T-helper 2 cell (primary cell): ENCODE measurements around the gene DENND1B.
"Not testable (repeated sequence)": the region's sequence is repeated elsewhere in the genome, so short reads cannot be mapped to it uniquely, and the experiment has no call there.

Experiments
- DNase-seq, 5 experiments: peaks; one replicate each; pipeline versions ENCODE4 v3.0.0 to v3.0.0-alpha.2; 2012 to 2022

The DENND1B gene

GRCh38 chr1:197620714-197621163, 154.5 kb downstream of the DENND1B start:
- no peak for DNase-seq

GRCh38 chr1:197619008-197619640, 156.2 kb downstream of the DENND1B start:
- peak in 1 of 5 experiments; percentile 22 for DNase-seq

- no peak for DNase-seq
Observed at GRCh38 chr1:197618061-197618460, 157.2 kb downstream of the DENND1B start.

- DNase-seq: no peak
Observed at GRCh38 chr1:197615693-197616011, 159.6 kb downstream of the DENND1B start.

GRCh38 chr1:197614916-197615692, 160.2 kb downstream of the DENND1B start:
- DNase-seq: peak in 1 of 5 experiments; percentile 44

GRCh38 chr1:197606168-197606845, 169.0 kb downstream of the DENND1B start:
- no peak for DNase-seq

GRCh38 chr1:197604302-197604701, 171.0 kb downstream of the DENND1B start:
- no peak for DNase-seq

- DNase-seq: peak in 1 of 5 experiments; percentile 55
Observed at GRCh38 chr1:197600751-197601150, 174.5 kb downstream of the DENND1B start.

- DNase-seq: peak in 1 of 5 experiments; percentile 71
Observed at GRCh38 chr1:197599789-197600188, 175.5 kb downstream of the DENND1B start.

GRCh38 chr1:197598935-197599334, 176.3 kb downstream of the DENND1B start:
- DNase-seq: no peak

- DNase-seq: no peak
Observed at GRCh38 chr1:197595304-197595904, 179.9 kb downstream of the DENND1B start.

- DNase-seq: no peak
Observed at GRCh38 chr1:197590687-197591086, 184.6 kb downstream of the DENND1B start.

GRCh38 chr1:197585809-197586208, 189.5 kb downstream of the DENND1B start:
- no peak for DNase-seq

GRCh38 chr1:197577580-197577979, 197.7 kb downstream of the DENND1B start:
- DNase-seq: no peak

- not testable (repeated sequence) for DNase-seq
Observed at GRCh38 chr1:197575531-197575930, 199.7 kb downstream of the DENND1B start.

- no peak for DNase-seq
Observed at GRCh38 chr1:197572169-197572568, 203.1 kb downstream of the DENND1B start.

GRCh38 chr1:197567442-197567841, 207.8 kb downstream of the DENND1B start:
- peak in 1 of 5 experiments; percentile 11 for DNase-seq

GRCh38 chr1:197561041-197561440, 214.2 kb downstream of the DENND1B start:
- no peak for DNase-seq

GRCh38 chr1:197559655-197560054, 215.6 kb downstream of the DENND1B start:
- no peak for DNase-seq

- DNase-seq: no peak
Observed at GRCh38 chr1:197559244-197559643, 216.0 kb downstream of the DENND1B start.

- DNase-seq: no peak
Observed at GRCh38 chr1:197557302-197557701, 218.0 kb downstream of the DENND1B start.

- no peak for DNase-seq
Observed at GRCh38 chr1:197553281-197553680, 222.0 kb downstream of the DENND1B start.

GRCh38 chr1:197546989-197547388, 228.3 kb downstream of the DENND1B start:
- no peak for DNase-seq
